HG02943 (cell line): ENCODE data around the gene RNF181.
"Not testable (repeated sequence)": the region's sequence is repeated elsewhere in the genome, so short reads cannot be mapped to it uniquely, and the experiment has no call there.

Experiments
- ATAC-seq: cut with Tn5 transposase; IDR thresholded peaks from one replicate; pipeline ENCODE4 v1.9.1; 2021; ENCODE audit warnings: mild to moderate bottlenecking, low read depth, moderate library complexity; ENCODE audit not compliant: unreplicated experiment

The RNF181 gene

DNA sequence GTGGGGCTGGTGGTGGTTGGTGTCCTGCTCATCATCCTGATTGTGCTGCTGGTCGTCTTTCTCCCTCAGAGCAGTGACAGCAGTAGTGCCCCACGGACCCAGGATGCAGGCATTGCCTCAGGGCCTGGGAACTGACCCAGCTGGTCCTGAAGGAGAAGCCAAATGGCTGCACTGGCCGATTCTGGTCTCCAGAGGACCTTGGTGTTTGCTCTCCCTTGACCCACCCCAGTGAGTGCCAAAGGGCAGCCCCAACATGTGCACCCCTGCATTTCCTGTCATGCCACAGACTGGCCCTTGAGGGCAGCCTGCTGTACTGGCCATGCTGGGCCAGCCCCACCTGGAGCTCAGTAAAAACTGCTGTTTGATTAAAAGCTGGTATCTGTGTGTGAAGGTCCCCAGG lies 2.5 kb upstream of the RNF181 start:
- no peak for ATAC-seq

DNA sequence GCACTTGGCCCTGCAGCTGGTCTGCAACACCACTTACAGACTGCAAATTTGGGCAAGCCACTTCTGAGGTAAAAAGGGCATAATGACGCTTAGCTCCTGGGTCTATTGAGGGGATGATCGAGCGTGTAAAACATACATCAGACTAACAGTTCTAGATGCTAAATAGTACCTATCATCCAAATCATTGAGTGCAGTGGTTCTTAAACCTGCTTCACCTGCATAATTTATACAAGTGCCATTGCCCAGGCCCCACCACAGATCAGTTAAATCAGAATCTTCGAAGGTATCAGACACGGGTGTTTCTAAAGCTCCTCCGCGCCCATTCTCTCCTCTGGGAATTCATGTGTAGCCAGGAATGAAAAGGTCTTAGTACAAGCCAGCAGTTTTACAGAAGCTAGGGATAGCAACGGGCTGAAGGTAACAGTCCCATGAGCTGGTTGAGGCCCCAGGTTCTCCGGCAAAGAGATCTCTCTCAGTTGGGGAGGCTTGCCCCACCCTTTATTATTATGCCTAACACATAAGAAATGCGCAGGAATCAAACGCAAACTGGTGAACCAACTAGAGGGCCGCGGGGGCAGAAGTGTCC lies 737 bp upstream of the RNF181 start:
- ATAC-seq: no peak

DNA sequence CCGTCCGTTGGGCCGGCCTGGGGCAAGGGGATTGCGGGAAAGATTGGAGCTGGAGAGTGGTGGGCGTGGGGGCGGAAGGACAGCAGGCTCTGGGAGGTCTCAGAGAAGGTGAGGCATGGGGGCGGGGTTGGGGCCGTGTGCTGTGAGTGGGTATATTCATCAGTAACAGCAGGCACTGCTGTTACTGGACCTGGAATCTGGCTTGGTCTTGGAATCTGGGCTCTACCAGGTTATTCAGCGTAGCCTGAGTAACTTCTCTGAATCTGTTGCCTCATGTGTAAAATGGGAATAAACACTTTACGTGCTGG lies 435 bp downstream of the RNF181 start:
- ATAC-seq: no peak

DNA sequence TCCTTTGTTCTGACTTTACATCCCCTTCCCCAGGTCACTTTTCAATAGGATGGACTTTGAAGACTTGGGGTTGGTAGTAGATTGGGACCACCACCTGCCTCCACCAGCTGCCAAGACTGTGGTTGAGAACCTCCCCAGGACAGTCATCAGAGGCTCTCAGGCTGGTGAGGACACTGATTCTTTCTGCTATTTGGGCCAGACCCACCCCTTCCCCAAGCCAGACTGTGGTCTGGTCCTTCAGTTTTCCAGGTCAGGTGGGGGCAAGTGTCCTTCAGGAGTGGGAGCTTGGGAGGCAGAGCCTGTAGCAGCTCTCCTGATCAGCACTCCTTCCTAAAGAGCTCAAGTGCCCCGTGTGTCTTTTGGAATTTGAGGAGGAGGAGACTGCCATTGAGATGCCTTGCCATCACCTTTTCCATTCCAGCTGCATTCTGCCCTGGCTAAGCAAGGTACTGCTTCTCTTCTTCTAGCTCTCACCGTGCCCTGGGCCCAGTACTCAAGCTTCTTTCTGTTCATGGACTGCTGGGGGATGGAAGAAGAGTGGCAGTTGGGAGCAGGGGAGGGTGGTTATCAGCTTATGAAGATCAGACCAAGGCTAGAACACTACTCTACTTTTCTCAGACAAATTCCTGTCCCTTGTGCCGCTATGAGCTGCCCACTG lies 1.1 kb downstream of the RNF181 start:
- ATAC-seq: no peak

DNA sequence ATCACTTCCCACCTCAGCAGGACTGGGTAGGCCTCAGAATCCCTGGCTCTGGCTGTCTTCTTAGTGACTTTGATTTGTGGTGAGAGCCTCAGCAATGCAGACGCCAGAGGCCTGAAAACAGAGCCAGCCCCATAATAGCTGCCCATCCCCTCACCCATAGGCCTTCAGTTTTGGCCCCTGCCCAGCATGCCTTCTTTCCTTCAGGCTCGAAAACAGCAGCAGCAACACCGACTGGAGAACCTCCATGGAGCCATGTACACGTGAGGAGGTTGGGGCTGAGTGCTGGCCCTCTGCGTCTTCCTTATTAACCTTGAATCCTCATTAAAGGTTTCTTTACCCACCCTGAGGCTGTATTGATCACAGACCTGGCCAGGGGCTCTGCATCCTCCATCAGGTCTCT lies 1.7 kb downstream of the RNF181 start:
- no peak for ATAC-seq

DNA sequence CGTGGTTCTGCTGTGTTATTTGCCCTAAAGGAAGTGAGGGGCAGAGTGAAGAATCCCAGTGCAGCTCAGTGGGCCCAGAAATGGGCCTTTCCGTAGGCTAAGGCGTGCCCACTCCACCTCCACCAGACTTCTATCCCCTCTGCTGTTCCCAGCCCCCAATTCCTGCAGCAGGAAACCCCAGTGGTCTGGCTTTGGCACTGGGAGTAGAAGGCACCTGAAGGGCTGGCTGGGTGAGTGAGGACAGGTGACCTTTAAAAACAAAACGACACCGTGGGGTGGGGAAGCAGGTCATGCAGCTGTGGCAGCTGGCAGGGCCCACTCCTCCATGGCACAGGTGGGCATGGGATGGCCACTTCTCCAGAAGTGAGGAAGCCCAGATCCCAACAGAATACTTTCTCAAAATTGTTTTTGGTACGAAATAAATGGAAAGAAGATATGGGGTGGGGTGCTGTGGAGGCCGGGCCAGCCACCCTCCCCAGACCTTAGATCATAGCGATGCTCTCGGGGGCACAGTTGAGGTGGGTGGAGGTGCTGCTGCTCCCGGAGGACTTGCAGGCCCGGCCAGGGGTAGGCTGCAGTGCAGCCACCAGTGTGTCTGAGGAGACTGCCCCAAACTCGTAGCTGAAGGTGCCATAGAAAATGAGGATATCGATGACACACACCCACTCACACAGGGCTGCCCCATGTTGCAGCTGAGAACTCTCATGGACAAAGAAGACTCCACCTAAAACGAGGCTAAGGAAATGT lies 3.2 kb downstream of the RNF181 start:
- ATAC-seq: no peak

DNA sequence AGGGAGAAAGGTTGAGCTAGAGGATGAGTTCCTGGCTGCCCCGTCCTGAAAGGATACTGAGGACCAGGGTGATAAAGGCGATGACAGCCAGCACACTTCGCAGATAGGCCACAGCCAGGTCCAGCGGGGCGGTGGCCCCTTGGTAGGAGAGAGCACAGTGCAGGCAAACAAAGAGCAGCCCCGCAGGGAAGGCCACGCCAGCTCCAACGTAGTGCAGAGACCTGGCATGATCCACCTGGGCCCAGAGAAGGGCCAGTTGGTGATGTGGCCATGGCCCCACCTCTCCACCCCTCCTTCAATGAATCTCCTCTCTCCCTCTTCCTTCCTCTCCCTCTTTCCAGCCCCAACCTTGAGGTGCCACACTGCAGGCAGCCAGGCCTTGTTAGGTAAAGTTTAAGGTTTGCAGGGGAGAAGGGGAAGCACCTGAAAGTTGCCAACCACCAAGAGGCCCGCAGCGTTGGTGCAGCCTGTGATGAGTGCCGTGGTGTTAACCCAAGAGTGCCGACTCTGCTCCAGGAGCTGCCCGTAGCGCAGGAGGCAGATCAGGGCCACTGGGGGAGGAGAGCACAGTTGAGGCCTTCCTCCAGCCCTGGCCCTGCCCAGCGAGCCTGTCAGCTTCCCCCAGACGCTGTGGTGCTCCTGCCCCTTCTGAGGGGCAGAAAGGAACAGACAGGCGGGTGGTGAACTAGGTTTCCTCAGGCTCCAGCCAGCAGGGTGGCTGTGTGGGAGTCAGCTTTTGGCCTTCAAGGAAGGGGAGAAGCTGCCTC lies 4.1 kb downstream of the RNF181 start:
- no peak for ATAC-seq

DNA sequence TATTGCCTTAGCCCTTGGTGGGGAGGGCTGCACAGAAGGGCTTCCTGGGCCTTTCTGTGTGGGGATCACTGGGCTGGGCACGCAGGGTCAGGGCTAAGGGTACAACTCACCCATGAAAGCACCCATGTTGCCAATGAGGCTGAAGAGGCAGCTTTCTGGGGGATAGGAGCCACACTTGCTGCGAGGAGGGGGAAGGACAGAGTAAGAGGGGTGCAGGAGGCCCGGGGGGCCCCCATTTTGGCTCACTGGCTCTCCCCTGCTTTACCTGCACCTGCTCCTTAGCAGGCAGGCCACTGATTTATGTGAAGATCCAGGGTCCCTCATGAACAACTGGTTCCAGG lies 4.7 kb downstream of the RNF181 start:
- no peak for ATAC-seq

DNA sequence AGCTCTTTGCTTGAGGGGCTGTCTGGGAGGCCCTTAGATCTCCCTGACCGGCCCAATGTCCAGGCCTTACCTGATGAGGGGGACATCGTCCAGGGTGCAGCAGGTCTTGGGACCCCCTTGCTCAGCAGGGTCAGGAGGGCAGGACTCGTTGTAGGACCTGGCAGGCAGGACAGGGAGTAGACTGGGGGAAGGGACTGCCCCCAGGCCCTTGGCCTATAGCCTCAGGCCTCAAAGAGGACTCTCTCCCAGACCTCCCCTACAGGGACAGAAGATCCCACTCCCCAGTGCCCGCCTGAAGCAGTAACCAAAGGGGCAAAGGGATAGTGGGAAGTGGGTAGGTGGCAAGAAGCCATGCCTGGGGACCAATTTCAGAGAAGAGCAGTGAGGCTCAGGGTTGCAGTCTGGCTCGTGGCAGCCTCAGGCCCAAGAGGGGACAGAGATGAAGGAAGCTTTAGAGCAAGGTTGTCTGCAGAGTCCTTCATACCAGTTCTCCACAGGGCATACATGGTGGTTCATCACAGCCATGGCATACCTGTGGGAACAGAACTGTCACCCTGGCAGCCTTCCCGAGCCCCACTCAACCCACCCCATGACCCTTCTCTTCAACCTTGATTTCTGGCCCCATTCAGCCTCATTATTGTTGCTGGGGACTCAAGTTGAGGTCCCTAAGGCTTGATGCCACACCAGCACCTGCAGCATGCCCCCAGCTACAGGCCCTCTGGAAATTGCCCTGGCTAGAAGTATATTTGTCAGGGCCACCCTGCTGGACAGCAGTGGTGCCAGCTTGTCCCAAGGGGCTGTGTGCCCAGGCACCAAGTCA lies 5.6 kb downstream of the RNF181 start:
- ATAC-seq: no peak

DNA sequence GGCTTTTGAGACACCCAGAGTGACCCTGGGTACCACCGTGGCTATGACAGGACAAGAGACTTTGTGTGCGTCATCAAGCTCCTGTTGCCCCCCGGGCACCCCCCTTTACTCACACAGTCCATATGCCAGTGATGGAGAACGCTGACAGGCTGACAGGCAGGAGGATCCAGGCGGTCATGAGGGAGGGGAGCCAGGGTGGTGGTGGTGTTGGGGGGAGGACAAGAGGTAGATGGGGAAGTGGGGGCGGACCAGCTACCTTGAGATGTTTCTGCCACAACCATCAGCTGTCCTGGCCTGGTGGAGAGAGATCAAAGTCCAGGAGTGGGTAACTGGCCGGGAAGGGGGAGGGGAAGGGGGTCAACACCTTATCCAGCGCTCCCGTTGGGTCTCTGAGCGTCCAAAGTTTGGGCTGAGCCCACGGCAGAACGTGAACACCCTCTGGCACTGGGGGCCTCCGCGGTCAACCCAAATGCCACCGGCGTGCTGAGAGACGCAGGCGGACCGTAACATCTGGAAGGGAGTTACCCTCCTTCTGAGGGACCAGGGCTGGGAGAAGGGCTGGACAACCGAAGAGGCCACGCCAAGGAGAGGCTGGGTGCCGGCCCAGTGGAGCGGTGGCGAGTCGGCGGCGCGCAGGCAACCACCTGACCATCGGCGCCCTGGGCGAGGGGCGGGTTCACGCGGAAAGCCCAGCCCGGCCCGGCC lies 6.4 kb downstream of the RNF181 start:
- ATAC-seq: peak; percentile 34

DNA sequence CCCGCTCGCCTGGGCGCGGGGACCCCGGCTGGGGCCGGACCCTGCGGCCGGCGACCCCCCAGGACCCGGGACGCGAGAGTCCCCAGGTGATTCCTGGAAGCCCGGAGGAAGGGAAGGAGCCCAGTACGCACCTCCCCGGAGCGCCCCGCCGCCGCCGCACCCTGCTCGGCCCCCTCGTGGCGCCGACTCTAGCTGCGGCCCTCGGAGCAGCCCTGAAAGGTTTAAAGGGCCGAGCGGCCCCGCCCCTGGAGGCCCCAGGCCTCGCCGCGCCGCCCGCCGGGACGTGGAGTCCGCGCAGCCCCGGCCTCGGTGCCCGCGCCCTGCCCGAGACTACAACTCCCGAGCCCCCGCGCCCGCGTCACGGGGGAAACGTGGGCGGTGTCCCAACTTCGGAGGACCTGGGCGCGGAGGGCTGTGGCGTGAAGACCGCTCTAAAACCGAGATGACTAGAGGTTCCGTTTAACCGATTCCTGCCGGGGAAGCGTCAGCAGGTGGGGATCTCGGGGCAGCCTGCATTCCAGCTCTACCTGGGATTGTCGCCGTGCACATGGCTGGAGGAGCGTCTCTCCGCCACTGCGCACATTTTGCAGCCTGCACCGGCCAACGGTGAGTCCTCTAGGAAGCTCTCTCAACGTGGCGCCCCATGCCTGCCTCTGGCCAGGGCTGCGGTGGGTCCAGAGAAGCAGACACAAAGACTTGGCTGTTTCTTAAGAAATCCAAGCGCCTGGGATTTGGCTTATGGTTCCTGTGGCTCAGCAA lies 7.1 kb downstream of the RNF181 start, which contains the start of gene TMEM150A:
TMEM150A (minus strand) TSS at position 223 of the 759 bp plus-strand sequence. CDS start 750 bp downstream, outside the sequence.
- peak; percentile 94 for ATAC-seq

DNA sequence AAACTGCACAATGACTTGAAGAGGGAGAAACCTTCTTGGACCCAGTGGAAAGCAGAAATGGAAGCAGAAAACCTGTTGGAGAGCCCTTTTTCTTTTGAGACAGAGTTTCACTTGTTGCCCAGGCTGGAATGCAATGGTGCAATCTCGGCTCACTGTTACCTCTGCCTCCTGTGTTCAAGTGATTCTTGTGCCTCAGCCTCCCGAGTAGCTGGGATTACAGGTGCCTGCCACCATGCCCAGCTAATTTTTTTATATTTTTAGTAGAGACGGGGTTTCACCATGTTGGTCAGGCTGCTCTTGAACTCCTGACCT lies 8.5 kb downstream of the RNF181 start:
- ATAC-seq: not testable (repeated sequence)

DNA sequence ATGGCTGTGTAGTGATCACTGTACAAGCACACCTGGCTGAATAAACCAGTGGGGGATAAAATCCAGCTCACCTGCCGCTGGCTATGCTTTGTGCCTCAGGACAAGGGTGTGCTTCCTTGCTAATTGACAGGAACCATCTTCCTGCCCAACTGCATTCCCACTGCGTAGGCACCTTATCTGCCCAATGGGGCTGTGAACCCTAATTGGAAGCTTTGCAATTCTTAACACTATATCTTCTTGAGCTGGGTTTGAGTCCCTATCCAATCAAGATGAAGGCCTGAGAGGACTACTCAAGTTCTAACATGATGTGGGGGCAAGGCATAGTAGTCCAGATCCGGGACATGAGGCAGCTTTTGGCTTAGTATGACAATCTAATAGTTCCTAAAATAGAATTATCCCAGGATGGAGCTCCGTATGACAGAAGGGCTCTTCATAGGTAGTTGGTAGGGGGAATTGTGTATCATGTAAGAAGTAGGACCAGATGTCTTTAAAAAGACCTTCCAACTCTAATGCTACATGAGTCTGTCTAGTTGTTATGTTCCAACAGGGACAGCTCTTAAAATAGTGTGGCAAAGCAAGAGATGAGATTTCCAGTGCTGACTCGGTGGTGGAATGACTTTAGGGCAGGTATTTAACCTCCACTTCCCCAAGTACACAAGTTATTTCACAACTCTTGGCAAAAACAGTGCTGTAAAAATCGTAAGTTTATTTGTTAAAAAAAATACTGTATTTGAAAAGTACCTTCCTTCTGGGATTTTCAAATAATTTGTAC lies 9.2 kb downstream of the RNF181 start:
- ATAC-seq: no peak

DNA sequence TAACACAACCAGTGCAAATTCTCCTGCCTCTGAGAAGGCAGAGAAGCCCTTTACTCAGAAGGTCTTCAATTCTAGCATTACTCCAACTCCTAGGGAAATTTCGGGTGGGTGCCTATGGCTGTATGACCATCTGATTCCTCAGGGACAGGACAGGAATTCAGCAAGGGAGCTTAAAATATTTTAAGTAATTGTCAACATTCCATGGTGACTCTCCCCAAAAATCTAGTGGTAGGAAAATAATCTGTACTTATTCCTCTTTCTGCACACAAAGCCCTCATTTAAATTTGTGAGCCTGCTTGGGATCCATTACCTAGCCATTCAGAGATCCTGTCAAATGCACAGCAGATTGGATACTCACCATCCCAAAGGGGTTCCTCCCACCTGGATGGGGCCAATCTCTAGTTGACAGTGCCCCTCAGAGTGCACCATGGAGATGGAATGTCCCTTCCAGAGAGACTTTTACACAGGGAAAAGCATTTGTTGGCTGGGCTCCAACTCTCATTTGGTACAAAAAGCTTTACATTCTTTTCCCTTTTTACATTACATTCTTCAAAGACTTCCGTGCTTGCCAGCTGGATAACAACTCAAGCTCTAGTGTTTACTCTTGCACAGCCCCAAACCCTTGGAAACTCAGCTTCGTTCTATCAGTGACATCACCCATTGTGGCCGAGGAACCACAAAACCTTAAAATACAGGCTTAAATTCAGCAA lies 10.0 kb downstream of the RNF181 start:
- no peak for ATAC-seq

DNA sequence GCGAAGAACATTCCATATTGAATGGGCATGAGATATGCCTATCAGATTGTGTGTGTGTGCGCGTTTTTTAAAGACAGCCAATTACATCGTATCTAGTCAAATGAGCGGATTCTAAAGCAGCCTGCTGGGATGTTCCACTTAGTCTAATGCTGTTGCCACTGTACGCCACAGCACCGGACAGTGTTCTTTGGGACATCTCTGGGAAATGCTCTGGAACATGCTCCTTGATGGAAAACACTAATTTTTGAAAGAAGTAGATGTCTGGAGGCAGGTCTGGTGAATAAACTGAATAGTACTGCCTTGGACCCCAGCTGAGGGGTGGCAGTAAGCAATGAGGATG lies 10.5 kb downstream of the RNF181 start:
- ATAC-seq: no peak

DNA sequence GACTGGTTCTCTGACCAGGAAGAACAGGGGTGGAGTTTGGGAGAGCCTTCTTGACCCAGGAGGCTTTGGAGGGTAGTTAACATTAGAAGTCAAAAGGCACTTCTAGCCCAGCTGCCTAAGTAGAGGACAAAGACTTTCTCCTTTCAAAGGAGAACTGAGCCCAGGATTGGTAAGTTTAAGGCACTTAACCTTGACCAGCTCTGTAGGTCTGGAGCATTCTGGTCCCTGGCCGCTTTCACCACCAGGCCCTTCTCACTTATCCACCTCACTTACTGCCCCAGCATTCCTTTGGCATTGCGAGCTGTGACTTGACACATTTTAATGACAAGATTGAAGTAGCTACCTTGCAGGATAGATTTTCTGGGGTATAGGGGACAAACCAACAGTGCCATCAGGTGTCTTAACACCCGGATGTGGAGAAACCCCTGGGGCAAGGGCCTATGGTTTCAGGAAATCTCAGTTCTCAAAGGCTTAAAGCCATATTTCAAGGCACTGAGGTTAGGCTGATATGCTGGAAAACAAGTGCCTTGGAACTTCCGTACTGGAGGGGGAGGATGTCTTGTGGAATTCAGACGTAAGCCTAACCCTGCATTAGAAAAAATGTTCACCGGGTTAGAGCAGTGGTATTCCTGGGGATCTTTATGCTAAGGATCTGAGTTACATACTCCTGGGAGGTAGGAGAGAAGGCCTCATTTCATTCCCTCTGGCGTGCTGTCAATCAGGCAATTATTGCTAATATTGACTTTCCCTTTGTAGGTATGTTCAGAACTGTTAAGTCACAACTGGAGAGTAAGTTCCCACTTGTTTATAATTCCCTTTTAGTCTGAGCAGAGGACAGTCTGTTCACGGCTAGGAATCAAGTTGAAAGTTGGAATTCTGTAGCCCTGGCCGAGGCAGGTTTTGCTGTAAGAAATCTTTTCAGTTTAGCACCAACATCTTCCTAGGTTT lies 12.0 kb downstream of the RNF181 start:
- no peak for ATAC-seq

DNA sequence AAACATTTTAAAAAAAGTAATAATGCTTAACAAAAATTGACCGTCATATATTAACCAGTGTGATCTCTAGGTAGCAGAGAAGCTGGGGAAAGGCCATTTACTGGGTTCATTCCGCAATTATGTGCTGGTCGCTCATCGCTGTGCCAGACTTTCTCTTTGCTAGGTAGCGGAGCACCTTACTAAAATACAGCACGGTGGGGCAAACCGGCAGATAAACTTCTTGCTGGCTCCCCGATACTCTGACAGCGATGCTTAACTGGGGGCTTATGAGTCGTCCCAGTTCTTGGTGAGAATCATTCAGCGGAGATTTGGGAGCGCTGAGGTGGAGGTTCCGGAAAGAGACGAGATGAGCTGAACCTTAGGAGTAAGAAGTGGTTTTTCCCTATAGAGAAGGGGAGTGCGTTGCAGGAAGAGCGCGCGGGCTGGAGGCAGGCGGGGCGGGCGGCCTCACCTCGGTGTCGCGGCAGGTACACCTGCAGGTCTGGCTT lies 15.7 kb downstream of the RNF181 start:
- no peak for ATAC-seq
